GM18517 (cell line): ENCODE results near the gene FKBP8.
"Not testable (repeated sequence)": the region's sequence is repeated elsewhere in the genome, so short reads cannot be mapped to it uniquely, and the experiment has no call there.

ENCODE experiments used
- ATAC-seq: cut with Tn5 transposase; IDR thresholded peaks from one replicate; pipeline ENCODE4 v1.9.1; 2021; ENCODE audit warnings: mild to moderate bottlenecking, moderate library complexity; ENCODE audit not compliant: unreplicated experiment

FKBP8 gene

DNA sequence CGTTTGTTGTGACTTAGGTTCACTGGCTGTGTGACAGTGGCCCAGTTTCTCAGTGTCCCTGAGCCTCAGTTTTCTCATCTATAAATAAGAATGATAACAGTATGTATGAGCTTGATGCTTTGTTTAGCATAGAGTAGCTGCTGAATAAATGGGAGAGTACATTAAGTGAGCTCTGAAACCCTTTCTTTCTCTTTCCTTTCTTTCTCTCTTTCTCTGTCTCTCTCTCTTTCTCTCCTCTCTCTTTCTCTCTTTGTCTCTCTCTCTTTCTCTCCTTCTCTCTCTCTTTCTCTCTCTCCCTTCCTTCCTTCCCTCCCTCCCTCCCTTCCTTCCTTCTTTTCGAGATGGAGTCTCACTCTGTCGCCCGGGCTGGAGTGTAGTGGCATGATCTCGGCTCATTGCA lies 16.3 kb upstream of the FKBP8 start:
- no peak for ATAC-seq

DNA sequence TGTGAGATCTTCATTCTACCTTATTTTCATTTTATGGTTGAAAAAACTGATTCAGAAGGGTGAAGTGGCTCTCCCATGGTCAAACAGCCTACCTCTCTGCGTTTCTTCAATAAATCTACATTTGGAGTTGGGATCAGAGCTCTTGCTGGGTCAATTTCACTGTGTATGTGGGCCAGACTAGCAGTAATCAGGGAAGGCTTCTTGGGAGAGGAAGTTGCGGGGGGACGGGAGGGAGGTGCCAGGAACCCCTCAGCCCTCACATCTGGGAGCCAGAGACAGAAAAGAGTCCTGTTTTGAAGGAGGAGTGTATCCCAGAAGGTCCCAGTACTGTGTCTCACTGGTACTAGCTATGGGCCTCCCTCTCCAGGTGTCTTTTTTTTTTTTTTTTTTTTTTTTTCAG lies 15.2 kb upstream of the FKBP8 start:
- no peak for ATAC-seq

DNA sequence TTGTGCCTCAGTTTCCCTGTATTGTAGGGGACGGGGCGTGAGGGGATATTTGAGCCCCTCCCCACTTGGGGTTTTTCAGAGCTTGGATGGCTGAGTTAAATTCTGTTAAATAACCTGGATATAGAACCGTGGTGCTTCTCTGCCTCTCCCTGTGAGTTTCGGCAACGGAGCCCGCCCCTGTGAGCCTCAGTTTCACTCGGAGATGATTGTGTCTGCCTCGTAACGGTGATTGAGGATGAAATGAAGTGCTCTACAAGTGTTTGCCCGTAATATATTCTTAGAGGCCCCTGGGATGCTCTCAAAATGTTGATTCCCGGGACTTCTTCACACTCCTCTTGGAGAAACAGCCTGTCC lies 14.8 kb upstream of the FKBP8 start:
- no peak for ATAC-seq

DNA sequence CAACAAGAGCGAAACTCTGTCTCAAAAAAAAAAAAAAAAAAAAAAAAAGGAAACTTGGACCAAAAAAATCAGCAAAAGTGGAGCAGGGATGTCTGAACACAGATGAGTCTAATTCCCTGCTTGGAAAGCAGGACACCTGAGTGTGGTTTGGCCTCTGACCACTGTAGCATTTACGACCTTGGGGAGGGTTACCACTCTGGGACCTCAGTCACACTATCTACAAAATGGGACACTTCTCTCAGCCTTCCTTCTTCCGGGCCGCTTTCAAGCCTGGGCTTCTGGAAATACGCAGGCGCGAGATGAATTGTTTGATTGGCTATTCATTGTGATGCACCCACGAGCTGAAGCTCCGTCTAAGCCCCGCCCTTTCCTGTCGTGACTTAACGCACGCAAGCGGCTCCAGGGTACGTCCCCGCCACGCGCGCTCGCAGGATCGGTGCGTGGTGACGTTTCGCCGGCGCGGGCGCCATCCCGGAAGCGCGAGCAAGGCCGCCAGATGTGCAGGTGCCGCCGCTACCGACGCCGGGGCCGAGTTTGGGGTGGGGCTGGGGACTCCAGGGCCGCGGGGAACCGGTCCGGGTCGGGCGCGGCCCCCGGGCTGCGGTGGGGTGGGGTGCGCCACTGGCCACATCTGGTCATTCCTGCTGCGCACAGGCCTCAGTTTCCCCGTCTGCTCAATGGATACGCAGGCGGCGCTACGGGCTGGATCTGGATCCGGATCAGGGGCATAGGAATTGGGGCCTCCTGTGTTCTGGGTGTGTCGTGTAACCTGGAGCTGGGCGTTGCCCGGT lies 14.2 kb upstream of the FKBP8 start, which contains the start of gene KXD1:
Gene KXD1 (plus strand): TSS at position 460 of the 791 bp plus-strand sequence. CDS start 4,187 bp downstream, outside the sequence.
- peak; percentile 85 for ATAC-seq

DNA sequence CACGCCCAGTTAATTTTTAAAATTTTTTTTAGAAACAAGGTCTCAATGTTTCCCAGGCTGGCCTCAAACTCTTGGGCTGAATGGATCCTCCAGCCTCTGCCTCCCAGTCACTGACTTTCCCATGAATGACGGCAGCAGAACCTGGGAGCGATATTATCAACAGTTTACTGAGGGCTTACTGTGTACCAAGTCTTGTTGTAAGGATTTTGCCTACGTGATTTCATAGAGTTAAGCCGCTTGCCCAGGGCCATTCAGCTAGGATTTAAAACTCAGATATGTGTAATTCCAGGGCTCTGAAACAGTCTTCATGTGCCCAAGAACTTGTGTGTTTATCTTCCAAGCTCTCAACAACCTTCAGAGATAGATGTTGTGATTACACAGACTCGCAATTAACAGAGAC lies 8.3 kb upstream of the FKBP8 start:
- no peak for ATAC-seq

DNA sequence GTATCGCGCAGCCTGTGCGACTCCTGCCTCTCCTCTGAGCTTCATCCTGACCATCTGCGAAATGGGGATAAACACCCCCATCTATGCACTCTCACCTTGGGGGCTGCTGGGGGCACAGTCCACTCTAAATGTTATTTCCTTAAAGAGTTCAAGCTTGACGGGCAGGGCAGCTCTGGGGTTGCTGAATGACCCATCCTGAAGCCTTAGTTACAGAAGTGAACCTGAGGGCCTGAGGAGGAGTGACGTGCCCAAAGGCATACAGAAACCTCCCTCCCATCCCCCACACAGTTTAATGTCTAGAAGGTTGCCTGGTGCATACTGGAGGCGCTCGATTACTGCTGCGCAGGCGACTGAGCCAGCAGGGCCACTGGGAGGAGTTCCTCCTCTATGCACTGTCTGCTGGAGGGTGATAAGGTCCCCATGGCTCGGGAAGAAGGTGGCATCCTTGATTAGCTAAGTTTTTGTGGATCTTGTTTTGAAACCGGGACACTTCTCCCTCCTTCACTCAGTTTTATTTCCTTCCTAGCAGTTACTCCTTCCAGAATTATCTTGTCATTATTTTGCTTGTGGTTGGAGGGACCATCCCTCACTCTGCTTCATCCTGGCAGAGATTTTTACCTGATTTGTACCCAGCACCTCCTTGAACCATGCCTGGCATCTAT lies 572 bp upstream of the FKBP8 start:
- peak; percentile 43 for ATAC-seq

DNA sequence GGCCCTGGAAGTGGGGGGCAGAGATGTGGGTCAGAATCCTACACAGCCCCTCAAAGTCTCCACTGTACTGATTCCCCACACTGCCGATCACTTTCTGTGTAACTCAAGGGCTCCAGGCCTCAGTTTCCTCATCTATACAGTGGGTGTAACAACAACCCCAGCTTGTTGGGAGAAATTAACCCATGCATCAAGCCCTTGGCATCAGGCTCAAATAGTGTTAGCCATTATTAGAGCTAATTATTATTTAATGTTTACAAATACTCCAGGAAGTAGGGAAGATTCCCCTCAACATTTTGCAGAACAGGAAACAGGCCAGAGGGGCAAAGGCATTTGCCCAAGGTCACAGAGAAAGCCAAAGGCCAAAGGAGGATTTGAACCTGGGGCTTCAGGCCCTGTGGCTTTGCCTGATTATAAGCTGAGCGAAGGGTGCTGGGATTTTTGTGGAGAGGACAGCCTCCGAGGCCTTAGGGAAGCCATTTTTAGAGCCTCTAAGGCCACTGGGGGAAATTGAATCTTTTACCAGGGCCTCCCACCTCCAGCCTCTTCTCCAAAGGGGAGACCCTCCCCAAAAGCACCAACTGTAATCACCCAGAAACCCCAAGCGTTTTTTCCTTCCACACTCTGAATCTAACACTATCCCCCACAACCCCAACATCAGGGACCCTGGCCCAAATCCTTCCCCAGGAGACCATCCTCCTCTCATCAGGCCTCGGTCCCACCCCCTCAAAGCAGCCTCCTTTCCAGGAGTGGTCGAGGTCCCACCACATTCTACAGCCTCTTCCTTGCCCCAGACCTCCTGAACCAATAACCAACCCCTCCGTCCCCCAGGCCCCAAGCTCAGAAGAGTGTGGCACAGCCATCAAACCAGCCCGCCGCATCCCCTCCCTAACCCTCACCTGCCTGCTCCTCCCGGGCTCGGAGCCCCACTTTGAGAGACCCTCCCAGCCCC lies 1.1 kb downstream of the FKBP8 start:
- no peak for ATAC-seq

DNA sequence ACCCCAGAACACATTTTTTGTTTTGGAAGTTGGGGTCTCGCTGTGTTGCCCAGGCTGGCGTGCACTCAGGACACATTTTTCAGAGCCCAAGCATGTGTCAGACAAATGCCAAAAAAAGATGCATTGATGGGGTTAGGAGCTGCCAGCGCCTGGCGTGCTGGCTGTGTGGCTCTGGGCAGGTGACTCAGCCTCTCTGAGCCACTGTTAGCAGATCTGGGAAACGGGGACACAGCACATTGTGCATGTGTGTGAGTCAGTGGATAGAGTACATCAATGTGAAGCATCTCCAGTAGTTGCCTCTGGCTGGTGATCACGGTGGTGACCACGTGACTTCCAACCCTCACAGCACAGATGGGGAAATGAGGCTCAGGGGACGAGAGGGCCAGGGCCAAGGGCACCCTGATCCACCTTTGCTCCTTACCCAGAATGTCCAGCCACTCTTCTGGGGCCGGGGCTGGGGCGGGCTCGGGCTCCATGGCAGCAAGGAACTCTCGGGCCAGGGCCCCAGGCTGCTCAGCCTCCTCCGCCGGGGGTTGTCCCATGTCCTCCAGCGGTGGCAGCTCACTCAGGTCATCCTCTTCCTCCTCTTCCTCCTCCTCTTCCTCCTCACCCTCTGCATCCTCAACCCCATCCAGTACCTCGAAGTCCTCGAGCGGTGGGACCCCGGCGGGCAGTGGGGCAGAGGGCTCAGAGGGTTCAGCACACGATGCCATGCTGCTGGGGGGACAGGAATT lies 1.9 kb downstream of the FKBP8 start:
- ATAC-seq, result no peak

DNA sequence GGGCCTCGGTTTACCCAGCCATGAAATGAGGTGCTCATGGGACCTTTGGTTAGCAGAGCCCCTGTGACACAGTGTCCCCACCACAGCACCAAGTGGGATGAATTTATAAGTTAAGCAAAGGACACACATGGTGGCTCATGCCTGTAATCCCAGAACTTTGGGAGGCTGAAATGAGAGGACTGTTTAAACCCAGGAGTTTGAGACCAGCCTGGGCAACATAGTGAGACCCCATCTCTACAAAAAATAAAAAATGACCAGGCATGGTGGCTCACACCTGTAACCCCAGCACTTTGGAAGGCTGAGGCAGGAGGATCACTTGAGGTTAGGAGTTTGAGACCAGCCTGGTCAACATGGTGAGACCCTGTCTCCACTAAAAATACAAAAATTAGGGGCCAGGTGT lies 3.2 kb downstream of the FKBP8 start:
- ATAC-seq, result not testable (repeated sequence)

DNA sequence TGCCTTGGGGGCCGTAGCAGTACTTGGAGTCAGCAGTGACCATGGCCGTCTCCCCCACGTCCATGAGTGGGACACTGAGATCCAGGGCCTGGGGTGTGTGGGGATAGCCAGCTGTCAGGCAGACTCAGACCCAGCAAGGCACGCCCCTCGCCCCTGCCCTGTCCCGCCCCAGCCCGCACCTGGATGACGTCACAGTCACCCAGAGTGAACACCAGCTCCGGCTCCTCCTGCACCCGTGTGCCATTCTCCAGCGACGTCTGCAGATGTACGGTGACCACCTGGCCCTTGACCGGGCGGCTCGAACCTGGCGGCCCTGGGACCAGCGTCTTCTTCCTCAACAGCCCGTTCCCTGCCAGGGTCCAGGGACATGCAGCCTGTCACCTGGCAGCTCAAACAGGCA lies 4.0 kb downstream of the FKBP8 start:
- no peak for ATAC-seq

DNA sequence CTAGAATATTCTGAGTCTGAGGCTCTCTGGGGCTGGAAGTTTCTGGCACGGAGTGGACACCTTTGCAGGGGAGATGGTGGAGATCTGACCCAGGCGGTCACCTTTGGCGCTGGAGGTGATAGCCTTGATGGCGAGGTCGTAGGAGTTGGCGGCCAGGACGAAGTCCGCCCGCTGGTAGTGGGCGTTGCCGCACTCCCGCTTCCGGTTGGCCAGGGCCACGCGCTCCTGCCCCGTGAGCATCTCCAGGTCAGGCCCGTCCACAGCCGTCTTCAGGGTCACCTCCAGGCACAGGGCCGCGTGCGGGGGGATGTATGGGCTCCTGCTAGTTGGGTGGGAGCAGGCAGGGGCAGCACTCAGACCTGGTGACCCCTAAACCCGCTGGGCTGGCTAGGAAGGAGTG lies 5.3 kb downstream of the FKBP8 start:
- no peak for ATAC-seq

DNA sequence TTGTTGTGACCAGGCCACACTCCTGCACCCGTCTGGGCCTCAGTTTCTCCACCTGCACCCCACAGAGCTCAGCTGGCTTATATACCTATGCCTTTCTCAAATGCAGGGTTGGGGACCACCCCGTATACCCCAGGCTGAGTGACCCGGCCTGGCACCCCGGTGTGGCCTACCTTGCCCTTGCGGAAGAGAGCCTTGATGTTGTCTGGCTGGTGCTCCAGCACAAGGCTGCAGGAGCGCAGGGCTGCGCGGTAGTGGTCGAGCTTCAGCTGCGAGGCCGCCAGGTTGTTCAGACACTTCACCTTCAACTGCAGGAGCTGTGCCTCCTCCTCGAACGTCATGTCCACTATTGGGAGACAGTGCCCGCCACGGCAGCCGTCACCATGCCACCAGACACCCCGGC lies 5.9 kb downstream of the FKBP8 start:
- ATAC-seq, result no peak

DNA sequence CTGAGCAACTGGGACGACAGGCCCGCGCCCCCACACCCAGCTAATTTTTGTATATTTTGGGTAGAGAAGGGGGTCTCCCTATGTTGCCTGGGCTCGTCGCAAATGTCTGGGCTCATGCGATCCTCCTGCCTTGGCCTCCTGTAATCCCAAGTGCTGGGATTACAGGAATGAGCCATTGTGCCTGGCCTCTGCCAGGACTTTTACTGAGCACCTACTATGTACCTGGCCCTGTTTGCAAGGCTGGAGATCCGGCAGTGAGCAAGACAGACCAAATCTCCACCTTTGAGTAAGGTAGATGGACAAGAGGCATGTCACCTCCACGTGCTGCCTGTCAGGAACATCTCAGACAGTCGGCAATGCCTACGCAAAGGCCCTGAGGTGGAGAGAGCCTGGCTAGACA lies 6.9 kb downstream of the FKBP8 start:
- ATAC-seq, result no peak

DNA sequence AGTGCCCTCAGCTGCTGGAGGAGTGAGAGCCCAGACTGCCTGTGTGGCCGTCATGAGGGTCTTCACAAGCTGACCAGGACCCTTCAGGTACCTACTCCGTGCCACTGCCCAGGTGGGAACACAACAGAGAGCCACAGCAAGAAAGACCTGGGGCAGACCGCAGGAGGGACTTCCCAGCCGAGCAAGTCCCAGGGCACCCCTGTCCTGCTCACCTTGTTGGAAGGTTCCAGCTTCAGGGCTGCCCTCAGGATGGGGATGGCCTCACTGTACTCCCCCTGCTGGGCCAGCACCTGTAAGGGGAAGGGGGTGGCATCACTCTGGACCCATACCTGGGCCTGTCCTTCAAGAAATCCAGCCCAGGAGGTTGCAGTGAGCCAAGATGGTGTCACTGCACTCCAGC lies 10.3 kb downstream of the FKBP8 start:
- ATAC-seq, result no peak

DNA sequence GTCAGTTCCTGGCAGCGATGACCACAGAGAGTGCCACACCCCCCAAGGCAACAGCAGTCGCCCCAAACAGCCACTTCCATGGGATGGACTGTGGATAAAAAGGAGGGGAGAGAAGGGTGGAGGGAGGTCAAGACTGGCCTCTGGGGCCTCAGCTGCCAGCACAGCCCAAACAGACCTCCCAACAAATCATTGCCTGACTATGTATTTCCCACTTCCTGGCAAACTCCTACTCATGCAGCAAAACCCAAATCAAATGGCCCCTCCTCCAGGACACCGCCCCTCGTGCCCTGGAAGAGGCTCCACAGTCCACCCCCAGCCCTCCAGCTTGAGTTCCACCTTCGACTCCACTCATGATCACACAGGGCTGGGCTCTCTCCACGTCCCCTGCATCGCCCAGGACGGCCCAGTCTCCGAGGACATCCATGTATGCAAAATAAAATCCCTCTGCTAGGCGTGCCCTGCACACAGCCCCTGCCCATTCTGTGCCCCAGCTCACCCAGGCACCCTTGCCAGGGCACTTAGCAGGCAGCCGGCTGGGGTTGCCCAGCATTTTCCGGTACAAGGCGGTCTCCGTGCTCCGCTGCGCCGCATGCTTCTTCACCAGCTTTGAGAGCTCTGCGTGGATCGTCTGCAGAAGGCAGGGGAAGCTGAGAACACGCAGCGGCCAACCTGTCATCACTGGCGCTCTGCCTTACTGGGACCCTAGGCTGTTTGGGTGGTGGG lies 11.0 kb downstream of the FKBP8 start:
- no peak for ATAC-seq

DNA sequence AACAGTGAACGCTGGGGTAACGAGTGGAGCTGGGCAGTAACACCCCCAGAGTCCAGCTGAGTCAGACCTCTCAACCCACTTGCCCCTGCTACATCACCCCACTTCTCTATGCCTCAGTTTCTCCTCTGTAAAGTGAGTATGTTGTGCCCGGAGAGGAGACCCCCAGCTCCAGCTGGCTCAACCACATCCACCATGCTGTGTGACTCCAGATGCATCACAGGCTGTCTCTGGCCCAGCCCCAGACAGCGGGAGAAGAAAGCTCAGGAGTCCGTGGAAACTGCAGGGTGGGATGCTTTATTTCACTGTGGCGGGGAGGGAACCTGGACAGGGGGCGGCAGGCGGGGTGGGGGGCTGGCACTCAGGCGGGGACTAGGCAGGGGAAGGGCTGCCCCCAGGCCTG lies 11.9 kb downstream of the FKBP8 start:
- ATAC-seq, result no peak

DNA sequence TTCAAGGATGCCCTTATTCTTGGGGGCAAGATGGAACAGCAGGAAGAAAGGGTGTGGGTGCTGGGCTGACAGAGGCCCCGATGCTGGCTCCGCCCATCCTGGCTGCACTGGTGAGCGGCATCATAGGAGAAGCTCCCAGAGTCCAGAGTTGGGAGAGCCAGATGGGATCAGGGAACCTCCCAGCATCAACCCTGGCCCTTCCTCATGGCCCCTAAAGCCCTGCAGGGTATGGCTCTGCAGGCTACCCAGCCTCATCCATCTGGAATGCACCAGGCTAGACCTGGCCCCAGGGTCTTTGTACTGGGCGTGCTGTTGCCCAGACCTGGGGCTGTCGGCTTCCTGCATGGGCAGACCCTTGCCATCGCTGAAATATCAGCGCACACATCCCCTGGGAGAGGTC lies 13.6 kb downstream of the FKBP8 start:
- ATAC-seq, result no peak

DNA sequence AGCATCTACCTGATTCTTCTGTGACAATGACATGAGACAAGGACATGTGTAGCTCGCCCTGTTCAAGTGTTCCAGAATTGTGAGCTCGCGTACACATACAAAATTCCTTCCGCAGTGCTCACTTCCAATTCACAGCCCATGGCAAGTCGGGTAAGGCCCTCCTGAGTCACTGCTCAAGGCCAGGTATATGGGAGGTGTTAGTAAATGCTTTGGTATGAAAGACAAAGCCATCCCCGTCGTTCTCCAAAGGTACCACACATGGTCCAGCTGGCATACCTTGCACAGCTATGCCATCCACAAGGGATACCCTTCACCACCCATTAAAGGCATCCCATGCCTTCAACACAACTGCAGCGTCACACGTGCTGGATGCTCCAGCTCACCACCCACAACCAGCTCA lies 17.1 kb downstream of the FKBP8 start:
- no peak for ATAC-seq

DNA sequence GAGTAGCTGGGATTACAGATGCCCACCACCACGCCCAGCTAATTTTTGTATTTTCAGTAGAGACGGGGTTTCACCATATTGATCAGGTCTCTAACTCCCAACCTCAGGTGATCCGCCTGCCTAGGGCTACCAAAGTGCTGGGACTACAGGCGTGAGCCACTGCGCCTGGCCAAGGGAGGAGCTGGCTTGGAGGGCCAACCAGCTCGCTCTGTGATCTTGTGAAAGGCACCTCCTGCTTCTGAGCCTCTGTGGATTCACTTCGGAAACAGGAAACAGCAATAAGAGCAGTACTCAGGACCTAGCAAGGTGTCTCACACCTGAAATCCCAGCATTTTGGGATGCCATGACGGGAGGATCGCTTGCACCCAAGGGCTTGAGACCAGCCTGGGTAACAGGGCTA lies 19.5 kb downstream of the FKBP8 start:
- ATAC-seq, result no peak

DNA sequence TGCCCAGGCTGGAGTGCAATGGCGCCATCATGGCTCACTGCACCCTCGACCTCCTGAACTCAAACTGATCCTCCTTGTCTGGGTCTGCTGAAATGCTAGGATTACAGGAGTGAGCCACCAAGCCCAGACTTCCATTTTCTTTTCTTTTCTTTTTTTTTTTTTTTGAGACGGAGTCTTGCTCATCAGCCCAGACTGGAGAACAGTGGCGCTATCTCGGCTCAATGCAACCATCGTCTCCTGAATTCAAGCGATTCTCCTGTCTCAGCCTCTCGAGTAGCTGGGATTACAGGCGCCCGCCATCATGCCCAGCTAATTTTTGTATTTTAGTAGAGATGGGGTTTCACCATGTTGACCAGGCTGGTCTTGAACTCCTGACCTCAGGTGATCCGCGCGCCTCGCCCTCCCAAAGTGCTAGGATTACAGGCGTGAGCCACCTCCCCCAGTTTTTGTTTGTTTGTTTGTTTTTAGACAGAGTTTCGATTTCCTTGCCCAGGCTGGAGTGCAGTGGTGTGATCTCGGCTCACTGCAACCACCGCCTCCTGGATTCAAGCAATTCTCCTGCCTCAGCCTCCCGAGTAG lies 20.4 kb downstream of the FKBP8 start:
- not testable (repeated sequence) for ATAC-seq
